ENCODE data around the gene BGLAP.
"Not testable (repeated sequence)": the region's sequence is repeated elsewhere in the genome, so short reads cannot be mapped to it uniquely, and the experiment has no call there.

Gene BGLAP

GRCh38 chr1:156241926-156242325 is at the start of gene BGLAP:
TSS of gene BGLAP (plus strand) at chr1:156242184. CDS start at chr1:156242232, 48 bp downstream.
- no peak for DNase-seq

GRCh38 chr1:156193208-156193487 is 48.8 kb upstream of the BGLAP start:
- DNase-seq = no peak

GRCh38 chr1:156193488-156194299 is 48.3 kb upstream of the BGLAP start, which contains the start of gene SLC25A44:
TSS of gene SLC25A44 (plus strand) at chr1:156194104. CDS start at chr1:156199848, 5,744 bp downstream.
- DNase-seq = peak; percentile 99 to 100 (median 100)

GRCh38 chr1:156194300-156194652 is 47.7 kb upstream of the BGLAP start:
- no peak for DNase-seq

GRCh38 chr1:156195853-156196252 is 46.1 kb upstream of the BGLAP start:
- DNase-seq = no peak

- DNase-seq = no peak
Measured at GRCh38 chr1:156196445-156196844, 45.5 kb upstream of the BGLAP start.

GRCh38 chr1:156198831-156199349 is 43.1 kb upstream of the BGLAP start:
- DNase-seq = no peak

GRCh38 chr1:156200044-156200443 is 41.9 kb upstream of the BGLAP start:
- DNase-seq = no peak

GRCh38 chr1:156203331-156203730 is 38.7 kb upstream of the BGLAP start:
- DNase-seq = no peak

- DNase-seq = no peak
Measured at GRCh38 chr1:156204686-156205085, 37.3 kb upstream of the BGLAP start.

- no peak for DNase-seq
Measured at GRCh38 chr1:156211243-156211642, 30.7 kb upstream of the BGLAP start.

GRCh38 chr1:156212130-156212529 is 29.9 kb upstream of the BGLAP start:
- DNase-seq = peak in 1 of 3 experiments; percentile 31

- DNase-seq = peak; percentile 98 to 99 (median 98)
Measured at GRCh38 chr1:156212833-156213643, 28.9 kb upstream of the BGLAP start, which contains the start of gene PMF1. TSS of gene PMF1 (plus strand) at chr1:156213007. CDS start at chr1:156213016, 9 bp downstream.

GRCh38 chr1:156213644-156213966 is 28.4 kb upstream of the BGLAP start:
- no peak for DNase-seq

- no peak for DNase-seq
Measured at GRCh38 chr1:156214024-156214748, 27.8 kb upstream of the BGLAP start.

- DNase-seq = not testable (repeated sequence)
Measured at GRCh38 chr1:156216361-156217086, 25.5 kb upstream of the BGLAP start.

- DNase-seq = no peak
Measured at GRCh38 chr1:156217871-156218270, 24.1 kb upstream of the BGLAP start.

GRCh38 chr1:156220226-156220625 is 21.8 kb upstream of the BGLAP start:
- DNase-seq = no peak

- DNase-seq = no peak
Measured at GRCh38 chr1:156221986-156222692, 19.8 kb upstream of the BGLAP start.

GRCh38 chr1:156225677-156226014 is 16.3 kb upstream of the BGLAP start:
- no peak for DNase-seq

GRCh38 chr1:156226116-156226538 is 15.9 kb upstream of the BGLAP start:
- DNase-seq = no peak

GRCh38 chr1:156226782-156227181 is 15.2 kb upstream of the BGLAP start:
- no peak for DNase-seq
